Rectal smooth muscle tissue (tissue), 1 donor: Measurements from ENCODE around the gene SLC39A1.

Source experiments
- H3K27ac ChIP-seq: one replicate; pipeline ENCODE4 v1.7.0; 2013; ENCODE audit warnings: low read depth, low read length, inconsistent platforms
- H3K27me3 ChIP-seq: one replicate; pipeline ENCODE4 v1.7.0; 2013; ENCODE audit warnings: low read length; ENCODE audit not compliant: control insufficient read depth, insufficient read depth
- H3K36me3 ChIP-seq: one replicate; pipeline ENCODE4 v1.7.0; 2013; ENCODE audit warnings: low read length; ENCODE audit not compliant: control insufficient read depth, insufficient read depth
- H3K4me1 ChIP-seq: one replicate; pipeline ENCODE4 v1.7.0; 2013; ENCODE audit warnings: low read length; ENCODE audit not compliant: control insufficient read depth, insufficient read depth
- H3K4me3 ChIP-seq: one replicate; pipeline ENCODE4 v1.7.0; 2013; ENCODE audit warnings: low read length
- H3K9ac ChIP-seq: one replicate; pipeline ENCODE4 v1.7.0; 2013; ENCODE audit warnings: low read length

SLC39A1 gene

DNA sequence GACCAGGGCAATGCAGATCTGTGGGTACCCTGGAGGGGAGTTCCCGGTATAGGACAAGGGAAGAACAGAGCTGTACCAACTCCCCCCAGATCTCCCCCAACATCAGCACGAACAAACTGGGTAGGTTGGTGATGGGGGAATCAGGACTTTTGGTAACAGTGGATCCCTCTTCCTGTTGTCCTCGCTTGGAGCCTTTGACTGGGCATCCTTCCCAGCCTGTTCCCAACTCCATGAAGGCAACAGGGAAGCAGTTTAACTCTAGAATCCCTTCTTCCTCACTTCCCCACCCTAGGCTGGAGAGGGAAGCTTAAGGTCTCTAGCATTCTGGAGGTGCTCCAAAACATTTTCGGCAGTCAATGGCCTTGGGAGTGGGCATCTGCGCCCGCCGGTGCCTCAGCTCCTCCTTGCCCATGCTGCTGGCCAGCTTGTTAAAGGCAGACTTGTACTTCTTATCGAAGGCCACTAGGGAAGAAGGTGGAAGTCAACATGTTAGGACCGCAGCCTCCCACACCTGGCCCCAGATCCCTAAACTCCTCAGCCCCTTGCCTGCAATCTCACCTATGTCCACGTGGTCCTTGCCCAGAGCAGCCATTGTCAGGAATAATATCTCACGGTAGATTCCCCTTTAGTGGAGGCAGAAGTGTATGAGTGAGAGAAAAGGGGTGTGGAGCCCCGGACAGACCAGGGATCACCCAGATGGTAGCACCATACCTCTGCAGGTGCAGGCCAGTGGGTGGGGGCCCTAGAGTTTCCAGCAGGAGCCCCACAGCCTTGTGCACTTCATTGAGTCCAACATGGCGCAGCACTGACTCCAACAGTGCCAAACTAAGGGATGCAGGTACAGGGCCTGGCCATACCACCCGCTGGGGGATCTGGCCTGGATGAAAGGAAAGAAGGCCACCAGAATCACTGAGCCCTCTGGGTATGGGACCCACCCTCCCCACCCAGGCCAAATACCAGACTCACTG is 33.1 kb downstream of the SLC39A1 start:
- Histone ChIP-seq H3K27me3 (no peaks in the 10 kb centered on the region), H3K4me3 (no peak overlapping the region), H3K36me3 (peaks cover 20% of the 10 kb centered on the region), H3K27ac (no peak overlapping the region), H3K4me1 (no peaks in the 10 kb centered on the region), H3K9ac (no peak overlapping the region)

DNA sequence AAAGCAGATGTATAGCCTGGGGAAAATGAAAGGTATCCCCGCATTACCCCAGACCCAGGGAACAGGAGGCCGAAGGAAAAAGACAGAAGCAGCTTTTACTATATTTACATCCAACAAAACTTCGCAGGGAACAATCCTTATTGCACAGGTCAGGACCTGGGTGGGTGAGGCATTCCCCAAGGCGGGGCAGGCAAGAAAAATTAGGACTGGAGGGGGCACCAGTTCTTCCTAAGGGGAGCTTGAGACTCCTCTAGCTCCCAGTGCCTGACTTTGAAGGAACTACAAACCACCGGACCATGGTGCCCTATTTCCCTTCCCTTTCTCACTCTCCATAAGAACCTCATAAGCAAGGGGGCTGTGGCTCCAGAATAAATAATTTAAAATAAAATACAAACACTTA is 33.9 kb downstream of the SLC39A1 start:
- no peaks in the 10 kb centered on the region for H3K27me3 ChIP-seq
- H3K9ac ChIP-seq, result no peak overlapping the region
- H3K36me3 ChIP-seq, result peaks cover 13% of the 10 kb centered on the region
- no peak overlapping the region for H3K27ac ChIP-seq
- H3K4me3 ChIP-seq, result no peak overlapping the region
- H3K4me1 ChIP-seq, result no peaks in the 10 kb centered on the region

DNA sequence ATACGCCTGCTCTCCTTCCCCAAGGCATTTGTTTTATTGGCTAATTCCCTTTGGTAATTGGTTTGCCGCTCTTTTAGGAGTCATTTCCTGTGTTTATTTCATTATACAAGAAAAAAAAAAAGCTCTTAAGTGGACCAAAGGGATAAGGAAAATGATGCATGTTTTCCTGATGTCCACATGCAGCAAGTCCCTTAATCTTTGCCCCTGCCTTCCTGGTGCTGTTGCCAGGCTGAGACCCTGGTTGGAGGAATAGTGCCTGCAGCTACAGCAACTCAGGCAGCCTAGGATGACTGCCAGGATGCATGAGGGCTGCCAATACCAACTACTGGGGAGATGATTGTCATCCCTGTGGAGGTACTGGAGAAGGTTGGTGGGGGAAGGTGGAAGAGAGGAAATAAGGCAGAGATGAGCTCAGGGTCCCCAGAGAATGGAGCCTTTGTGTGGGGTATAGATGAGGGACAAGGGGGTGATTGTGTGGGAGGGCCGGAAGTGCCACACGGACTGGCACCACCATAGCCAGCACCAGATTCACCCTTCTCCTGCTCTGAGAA is 34.5 kb downstream of the SLC39A1 start:
- Histone ChIP-seq H3K36me3 (peaks cover 13% of the 10 kb centered on the region), H3K4me1 (peaks cover 2% of the 10 kb centered on the region), H3K27me3 (no peaks in the 10 kb centered on the region), H3K27ac (no peak overlapping the region), H3K9ac (no peak overlapping the region), H3K4me3 (no peak overlapping the region)

DNA sequence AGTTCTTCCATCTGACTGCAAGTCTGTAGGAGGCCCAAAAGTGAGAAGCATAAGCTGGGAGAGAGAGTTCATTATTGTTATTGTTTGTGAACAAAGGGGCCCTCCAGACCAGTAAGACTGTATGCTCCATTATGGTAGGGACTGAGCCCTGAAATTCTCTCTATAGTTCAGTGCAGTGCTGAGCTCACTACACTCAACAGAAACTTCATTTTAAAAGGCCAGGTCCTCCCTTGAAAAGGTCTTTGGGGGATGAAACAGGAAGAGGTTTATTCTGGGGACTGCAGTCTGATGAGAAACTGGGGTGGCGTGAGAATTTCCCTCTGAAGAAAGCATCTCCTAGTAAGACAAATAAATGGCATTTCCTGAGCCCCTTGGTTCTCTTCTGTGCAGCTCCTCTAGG is 35.1 kb downstream of the SLC39A1 start:
- peaks cover 7% of the 10 kb centered on the region for H3K4me1 ChIP-seq
- peaks cover 13% of the 10 kb centered on the region for H3K36me3 ChIP-seq
- H3K27me3 ChIP-seq, result no peaks in the 10 kb centered on the region
- no peak overlapping the region for H3K9ac ChIP-seq
- H3K4me3 ChIP-seq, result no peak overlapping the region
- no peak overlapping the region for H3K27ac ChIP-seq

DNA sequence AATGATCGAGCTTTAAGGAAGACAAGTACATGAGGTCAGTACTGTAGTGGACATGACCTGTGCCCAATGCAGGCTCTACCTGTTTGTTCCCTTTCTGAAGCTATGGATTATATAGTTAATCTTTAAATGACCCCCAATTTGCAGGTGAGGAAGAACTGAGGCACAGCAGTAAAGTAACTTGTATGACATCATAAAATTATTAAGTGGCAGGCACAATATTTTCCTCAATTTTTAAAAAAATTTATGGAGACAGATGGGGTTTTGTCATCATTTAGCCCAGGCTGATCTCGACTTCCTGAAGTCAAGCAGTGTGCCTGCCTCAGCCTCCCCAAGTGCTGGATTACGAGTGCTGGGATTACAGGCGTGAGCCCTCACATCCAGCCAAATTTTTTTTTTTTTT is 36.9 kb downstream of the SLC39A1 start:
- H3K27me3 ChIP-seq, result no peaks in the 10 kb centered on the region

DNA sequence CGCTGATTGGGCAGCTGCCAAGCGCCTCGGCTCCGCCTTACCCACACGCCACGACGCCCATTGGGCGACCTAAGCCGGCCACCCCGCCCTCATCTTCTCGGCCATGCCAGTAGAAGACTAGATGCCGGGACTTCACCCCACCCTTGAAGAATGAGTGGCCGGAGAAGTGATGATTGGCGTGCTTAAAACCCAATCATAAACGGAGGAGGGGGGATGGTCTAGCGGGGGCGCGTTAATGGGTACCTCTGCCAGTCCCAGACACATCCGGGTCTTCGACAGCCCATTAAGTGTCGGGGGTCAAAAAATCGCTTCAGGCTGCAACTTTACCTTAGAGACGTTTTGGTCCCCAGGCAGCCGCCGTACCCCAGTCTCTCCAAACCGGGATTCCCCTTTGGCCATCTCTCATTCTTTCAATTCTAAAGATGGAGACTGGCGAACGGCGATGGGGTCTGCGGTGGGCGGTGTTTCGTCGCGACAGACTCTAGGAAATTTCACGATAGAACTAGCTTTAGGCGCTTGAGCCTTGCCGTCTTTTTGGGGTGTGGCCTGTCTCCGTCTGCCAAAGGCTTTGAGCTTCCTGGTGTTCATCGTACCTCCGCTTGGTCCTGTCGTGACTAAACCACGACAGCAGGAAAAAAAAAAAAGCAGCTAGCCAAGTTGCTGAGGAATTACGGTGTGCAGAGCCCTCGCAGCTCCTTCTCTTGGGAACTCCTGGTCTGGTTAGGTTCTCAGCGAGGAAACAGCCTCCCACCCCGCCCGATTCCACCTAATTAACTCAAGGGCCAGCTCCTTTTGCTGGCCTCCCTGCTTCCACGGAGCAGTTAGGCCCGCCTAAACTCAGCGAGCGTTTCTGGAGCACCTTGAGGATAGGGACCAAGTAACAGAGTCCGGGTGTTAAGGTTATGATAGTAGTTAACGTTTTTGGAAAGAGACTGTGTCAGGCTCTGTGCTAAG is 40.1 kb downstream of the SLC39A1 start, which contains the start of gene GATAD2B:
Gene GATAD2B, minus strand, starts transcription at position 1 of the 954 bp plus-strand sequence. CDS start 94,625 bp downstream, outside the sequence.
- Histone ChIP-seq H3K27me3 (no peaks in the 10 kb centered on the region), H3K27ac (peak within 1 kb of the TSS; percentile 90), H3K9ac (peak within 1 kb of the TSS; percentile 92), H3K36me3 (peaks cover 4% of the 10 kb centered on the region), H3K4me1 (peaks cover 24% of the 10 kb centered on the region), H3K4me3 (peak within 1 kb of the TSS; percentile 98)

More for the DNA sequence above, 36.9 kb downstream of the SLC39A1 start:
- peaks cover 4% of the 10 kb centered on the region for H3K36me3 ChIP-seq
- no peak overlapping the region for H3K27ac ChIP-seq
- no peak overlapping the region for H3K9ac ChIP-seq
- H3K4me3 ChIP-seq, result no peak overlapping the region
- H3K4me1 ChIP-seq, result peaks cover 10% of the 10 kb centered on the region

DNA sequence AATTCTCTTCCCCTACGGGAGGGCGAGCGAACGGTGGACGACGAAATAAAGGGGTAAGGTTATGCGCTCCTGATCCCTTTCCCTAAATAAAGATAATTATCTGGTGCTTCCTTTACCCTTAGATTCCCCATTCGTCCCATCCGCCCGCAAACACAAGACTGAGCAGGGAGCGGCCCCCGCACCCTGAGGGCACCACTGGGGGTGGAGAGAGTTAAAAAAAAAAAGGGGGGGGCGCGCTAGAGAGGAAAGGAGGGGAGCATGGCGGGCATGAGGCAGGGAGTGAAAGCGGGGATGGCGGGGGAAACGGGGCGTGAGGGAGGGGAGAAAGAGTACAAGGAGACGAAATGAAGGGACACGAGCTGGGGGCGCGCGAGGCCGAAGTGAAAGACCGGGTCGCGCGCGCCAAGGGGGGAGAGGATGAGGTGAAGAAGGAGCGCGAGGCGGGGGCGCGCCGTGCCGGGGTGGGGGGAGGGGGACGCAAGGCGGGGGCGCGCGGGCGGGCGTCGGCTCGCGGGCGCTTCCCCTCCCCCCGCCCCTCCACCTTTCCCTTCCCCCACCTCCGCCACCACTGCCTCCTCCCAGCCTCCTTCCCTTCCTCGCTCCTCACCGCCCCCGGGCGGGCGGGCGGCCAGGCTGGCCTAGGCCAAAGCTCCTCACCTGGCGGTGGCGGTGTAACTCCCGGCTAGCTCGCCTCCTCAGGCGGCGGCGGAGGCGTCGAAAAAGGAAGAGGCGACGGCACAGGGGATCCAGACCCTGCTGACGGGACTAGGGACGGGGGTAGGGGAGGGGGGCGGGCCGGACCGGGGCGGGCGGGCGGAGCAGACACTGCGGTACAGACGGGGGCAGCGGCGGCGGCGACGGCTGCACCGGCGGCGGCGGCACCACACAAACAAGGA is 41.0 kb downstream of the SLC39A1 start:
- Histone ChIP-seq H3K4me1 (peaks cover 24% of the 10 kb centered on the region), H3K9ac (no peak overlapping the region), H3K27ac (peak overlapping the region; percentile 90)

DNA sequence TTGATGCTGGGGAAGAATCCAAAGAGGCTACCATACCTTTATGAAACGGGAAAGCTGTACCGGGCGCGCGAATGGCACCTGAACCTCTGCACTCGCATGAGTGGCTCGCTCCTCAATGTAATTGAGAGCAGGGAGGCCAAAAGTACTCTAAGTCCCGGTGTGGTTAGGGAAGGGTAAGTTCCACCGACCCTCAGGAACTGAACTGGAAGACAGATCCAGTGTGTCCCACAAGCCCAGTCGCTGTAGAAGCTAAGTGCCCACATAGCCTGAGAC is 41.6 kb downstream of the SLC39A1 start:
- H3K4me1 ChIP-seq, result peaks cover 24% of the 10 kb centered on the region
- no peak overlapping the region for H3K9ac ChIP-seq
- H3K4me3 ChIP-seq, result peak overlapping the region; percentile 55
- H3K36me3 ChIP-seq, result peaks cover 4% of the 10 kb centered on the region
- H3K27ac ChIP-seq, result peak overlapping the region; percentile 90
- H3K27me3 ChIP-seq, result no peaks in the 10 kb centered on the region

More for the DNA sequence above, 41.0 kb downstream of the SLC39A1 start:
- peaks cover 4% of the 10 kb centered on the region for H3K36me3 ChIP-seq
- H3K27me3 ChIP-seq, result no peaks in the 10 kb centered on the region
- peak overlapping the region; percentile 73 for H3K4me3 ChIP-seq

DNA sequence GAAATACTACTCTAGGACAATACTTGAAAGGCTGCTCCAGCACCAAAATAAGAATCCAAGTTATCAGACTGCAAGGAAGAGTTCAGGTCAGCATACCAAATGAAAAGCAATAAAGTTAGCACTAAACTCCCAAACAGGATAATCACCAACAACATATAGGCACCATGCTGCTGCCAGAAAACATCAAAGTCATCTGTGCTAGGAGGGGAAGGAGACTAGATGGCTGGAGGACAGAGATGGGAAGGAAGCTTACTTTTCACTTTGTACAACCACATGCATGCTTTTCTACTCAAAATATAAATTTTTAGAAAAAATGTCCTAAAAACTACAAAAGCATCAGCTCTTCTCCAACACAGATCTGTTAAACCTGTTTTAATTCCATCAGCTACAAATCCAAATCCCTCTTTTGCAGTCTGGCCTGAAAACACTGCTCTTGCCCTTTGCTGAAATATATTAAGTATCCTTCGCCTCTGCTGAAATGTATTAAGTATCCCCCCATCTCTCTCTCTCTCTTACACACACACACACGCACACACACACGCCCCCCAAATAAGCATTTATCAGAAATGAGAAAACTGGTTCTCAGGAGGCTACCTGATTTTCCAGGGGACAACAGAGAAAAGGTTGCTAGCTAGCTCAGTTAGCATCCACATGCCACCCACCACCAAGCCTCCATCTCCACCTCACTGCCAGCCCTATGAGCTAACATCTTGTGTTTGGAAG is 42.1 kb downstream of the SLC39A1 start:
- H3K4me1 ChIP-seq, result peaks cover 24% of the 10 kb centered on the region
- H3K27ac ChIP-seq, result no peak overlapping the region
- H3K36me3 ChIP-seq, result peaks cover 4% of the 10 kb centered on the region
- no peak overlapping the region for H3K9ac ChIP-seq
- peak overlapping the region; percentile 55 for H3K4me3 ChIP-seq
- no peaks in the 10 kb centered on the region for H3K27me3 ChIP-seq

DNA sequence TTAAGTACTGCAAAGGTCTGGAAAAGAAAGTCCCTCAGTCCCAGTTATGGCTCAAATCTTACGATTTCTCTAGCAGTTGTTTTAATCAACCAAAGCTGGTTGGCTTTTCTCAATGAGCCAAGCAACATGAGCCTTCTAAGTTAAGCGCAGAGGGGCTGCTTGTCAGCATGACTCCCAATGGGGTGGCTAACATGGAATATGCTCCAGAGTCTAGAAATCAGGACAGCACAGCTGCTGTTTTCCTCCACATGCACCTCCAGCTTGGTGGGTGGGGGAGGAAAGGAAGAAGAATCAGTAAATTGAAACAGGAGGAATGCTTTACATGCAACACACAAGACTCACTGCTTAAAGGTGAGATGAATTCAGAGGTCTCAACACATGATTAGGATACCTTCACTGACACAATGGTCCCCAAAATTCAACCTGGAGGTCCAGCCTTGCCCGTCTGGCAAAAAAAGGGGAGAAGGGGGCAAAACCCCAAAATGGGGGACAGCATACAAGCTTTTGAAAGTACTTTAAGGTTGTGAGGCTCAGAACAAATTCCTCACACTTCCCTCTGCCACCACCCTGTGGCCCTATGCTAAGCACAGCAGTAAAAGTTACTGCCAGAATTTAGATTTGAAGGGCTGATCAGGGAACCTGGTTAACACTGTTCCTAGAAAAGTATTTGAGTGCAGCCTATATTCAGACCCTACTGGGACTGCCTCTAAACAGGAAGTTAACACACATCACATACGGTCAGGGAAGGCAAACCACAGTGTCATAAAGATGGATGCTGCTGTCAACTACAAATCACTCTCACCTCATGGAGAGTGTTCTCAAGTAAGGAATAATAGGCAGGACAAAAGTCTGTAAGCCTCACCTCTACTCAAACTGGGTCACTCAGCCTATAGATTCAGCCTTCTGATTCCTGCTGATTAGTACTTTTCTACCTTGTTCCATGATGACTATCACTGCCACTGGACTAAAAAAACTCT is 43.2 kb downstream of the SLC39A1 start:
- Histone ChIP-seq H3K4me3 (no peak overlapping the region), H3K4me1 (peaks cover 24% of the 10 kb centered on the region)

More for the DNA sequence above, 43.2 kb downstream of the SLC39A1 start:
- Histone ChIP-seq H3K9ac (no peak overlapping the region), H3K27ac (no peak overlapping the region), H3K36me3 (peaks cover 4% of the 10 kb centered on the region), H3K27me3 (no peaks in the 10 kb centered on the region)
